Measurements from ENCODE around the gene EPM2A. TPM values are rescaled to one million over a fixed set of nuclear protein-coding genes. Genes with fewer than 3 reads are reported as not detected.

EPM2A gene
- total and polyA plus RNA-seq, 8 donors, result 3.4 to 60.8 (median 17.2) TPM

DNA sequence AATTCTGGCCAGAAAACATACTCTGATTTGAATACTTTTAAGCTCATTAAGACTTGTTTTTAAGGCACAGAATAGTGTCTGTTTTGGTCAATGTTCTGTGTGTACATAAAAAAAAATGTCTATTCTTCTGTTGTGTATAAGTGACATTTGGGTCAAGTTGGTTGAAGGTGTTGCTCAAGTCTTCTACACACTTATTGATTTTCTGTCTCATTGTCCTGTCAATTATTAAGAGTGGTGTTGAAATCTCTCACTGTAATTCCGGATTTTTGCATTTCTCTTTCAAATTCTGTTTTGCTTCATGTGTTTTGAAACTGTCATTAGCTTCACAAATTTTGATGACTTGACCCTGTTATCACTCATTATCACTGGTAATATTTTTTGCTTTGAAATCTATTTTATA is 37.5 kb upstream of the EPM2A start:
- 69 to 96% (median 85%) methylated on average over 1 of the region's 1 CpG for WGBS, 5 donors

DNA sequence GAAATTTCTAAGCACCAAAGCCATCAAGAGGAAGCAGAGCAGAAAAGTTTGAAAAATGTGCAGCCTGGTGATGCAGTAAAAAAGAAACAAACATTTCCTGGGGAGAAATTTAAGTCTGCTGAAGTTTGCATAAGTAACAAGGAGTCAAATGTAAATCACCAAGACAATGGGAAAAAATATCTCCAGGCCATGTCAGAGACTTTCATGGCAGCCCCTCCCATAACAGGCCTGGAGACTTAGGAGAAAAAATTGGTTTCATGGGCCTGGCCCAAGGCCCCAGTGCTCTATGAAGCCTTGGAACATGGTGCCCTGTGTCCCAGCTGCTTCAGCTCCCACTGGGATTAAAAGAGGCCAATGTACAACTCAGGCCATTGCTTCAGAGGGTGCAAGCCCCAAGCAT is 30.1 kb upstream of the EPM2A start:
- Histone ChIP-seq H3K27me3 (no peaks in the 10 kb centered on the region), H3K27ac (no peak overlapping the region), H3K36me3 (no peaks in the 10 kb centered on the region), H3K4me1 (no peaks in the 10 kb centered on the region), H3K9me3 (no peaks in the 10 kb centered on the region), H3K4me3 (no peak overlapping the region)
- TF ChIP-seq, protein P1, sequence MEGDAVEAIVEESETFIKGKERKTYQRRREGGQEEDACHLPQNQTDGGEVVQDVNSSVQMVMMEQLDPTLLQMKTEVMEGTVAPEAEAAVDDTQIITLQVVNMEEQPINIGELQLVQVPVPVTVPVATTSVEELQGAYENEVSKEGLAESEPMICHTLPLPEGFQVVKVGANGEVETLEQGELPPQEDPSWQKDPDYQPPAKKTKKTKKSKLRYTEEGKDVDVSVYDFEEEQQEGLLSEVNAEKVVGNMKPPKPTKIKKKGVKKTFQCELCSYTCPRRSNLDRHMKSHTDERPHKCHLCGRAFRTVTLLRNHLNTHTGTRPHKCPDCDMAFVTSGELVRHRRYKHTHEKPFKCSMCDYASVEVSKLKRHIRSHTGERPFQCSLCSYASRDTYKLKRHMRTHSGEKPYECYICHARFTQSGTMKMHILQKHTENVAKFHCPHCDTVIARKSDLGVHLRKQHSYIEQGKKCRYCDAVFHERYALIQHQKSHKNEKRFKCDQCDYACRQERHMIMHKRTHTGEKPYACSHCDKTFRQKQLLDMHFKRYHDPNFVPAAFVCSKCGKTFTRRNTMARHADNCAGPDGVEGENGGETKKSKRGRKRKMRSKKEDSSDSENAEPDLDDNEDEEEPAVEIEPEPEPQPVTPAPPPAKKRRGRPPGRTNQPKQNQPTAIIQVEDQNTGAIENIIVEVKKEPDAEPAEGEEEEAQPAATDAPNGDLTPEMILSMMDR (IDR thresholded peaks at IDR 0.05), result no peak
- no peak for DNase-seq
- intact Hi-C loops (cut with DNase I; ENCODE audit: low total_unique reads), result no loop called here

More for the DNA sequence above, 37.5 kb upstream of the EPM2A start:
- H3K4me3 ChIP-seq, result no peak overlapping the region
- intact Hi-C loops (cut with DNase I; ENCODE audit: low total_unique reads), result no loop called here
- no peak for TF ChIP-seq POLR2A (IDR thresholded peaks at IDR 0.05)
- no peak for TF ChIP-seq EP300 (IDR thresholded peaks at IDR 0.05)
- TF ChIP-seq, protein P1 (IDR thresholded peaks at IDR 0.05), result no peak
- no peak for TF ChIP-seq POLR2AphosphoS5 (IDR thresholded peaks at IDR 0.05)
- no peak overlapping the region for H3K27ac ChIP-seq
- peaks cover 0 to 25% (median 1%) of the 10 kb centered on the region in 4 donors for H3K9me3 ChIP-seq
- H3K36me3 ChIP-seq, result no peaks in the 10 kb centered on the region
- H3K27me3 ChIP-seq, result no peaks in the 10 kb centered on the region
- DNase-seq, result no peak
- no peaks in the 10 kb centered on the region for H3K4me1 ChIP-seq

GRCh38 chr6:145763742-145764141 is 28.4 kb upstream of the EPM2A start:
- intact Hi-C loops (cut with DNase I; ENCODE audit: low total_unique reads), result no loop called here
- no peaks in the 10 kb centered on the region for H3K36me3 ChIP-seq
- no peaks in the 10 kb centered on the region for H3K4me1 ChIP-seq
- H3K4me3 ChIP-seq, result no peak overlapping the region
- no peak for DNase-seq
- TF ChIP-seq, protein P1 (IDR thresholded peaks at IDR 0.05), result no peak
- TF ChIP-seq POLR2A (IDR thresholded peaks at IDR 0.05) (no peak), EP300 (IDR thresholded peaks at IDR 0.05) (no peak), POLR2AphosphoS5 (IDR thresholded peaks at IDR 0.05) (no peak)
- no peaks in the 10 kb centered on the region for H3K27me3 ChIP-seq
- no peaks in the 10 kb centered on the region for H3K9me3 ChIP-seq
- H3K27ac ChIP-seq, result no peak overlapping the region

GRCh38 chr6:145761584-145761983 is 26.3 kb upstream of the EPM2A start:
- Histone ChIP-seq H3K4me3 (no peak overlapping the region), H3K9me3 (no peaks in the 10 kb centered on the region), H3K27me3 (no peaks in the 10 kb centered on the region), H3K36me3 (no peaks in the 10 kb centered on the region), H3K27ac (no peak overlapping the region), H3K4me1 (no peaks in the 10 kb centered on the region)
- no peak for DNase-seq
- TF ChIP-seq POLR2A (IDR thresholded peaks at IDR 0.05) (no peak), EP300 (IDR thresholded peaks at IDR 0.05) (no peak), POLR2AphosphoS5 (IDR thresholded peaks at IDR 0.05) (no peak)
- TF ChIP-seq, protein P1 (IDR thresholded peaks at IDR 0.05), result no peak
- intact Hi-C loops (cut with DNase I; ENCODE audit: low total_unique reads), result no loop called here

DNA sequence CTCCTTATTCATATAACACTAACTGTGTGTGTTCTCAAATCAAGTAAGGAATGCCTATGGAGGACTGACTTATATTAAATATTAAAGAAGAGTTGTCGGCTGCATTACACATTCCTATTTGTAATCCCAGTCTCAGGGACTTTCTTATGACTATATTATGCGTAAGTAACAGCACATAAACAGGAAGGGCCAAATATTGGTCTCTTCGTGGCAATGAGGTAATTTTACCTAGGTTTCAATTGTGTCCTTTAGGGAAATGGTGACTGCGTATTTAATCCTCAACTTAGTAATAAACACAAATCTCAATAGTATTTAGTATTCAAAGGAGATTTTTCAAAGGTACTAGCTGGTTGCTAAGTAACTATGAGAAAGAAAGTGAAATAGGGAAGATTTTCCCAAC is 22.8 kb upstream of the EPM2A start:
- Histone ChIP-seq H3K27ac (no peak overlapping the region), H3K4me1 (no peaks in the 10 kb centered on the region), H3K27me3 (no peaks in the 10 kb centered on the region), H3K4me3 (no peak overlapping the region), H3K9me3 (no peaks in the 10 kb centered on the region), H3K36me3 (no peaks in the 10 kb centered on the region)
- DNase-seq, result no peak
- 74 to 89% (median 84%) methylated on average over 4 of the region's 4 CpGs for WGBS, 5 donors
- intact Hi-C loops (cut with DNase I; ENCODE audit: low total_unique reads), result no loop called here
- TF ChIP-seq POLR2AphosphoS5 (IDR thresholded peaks at IDR 0.05) (no peak), EP300 (IDR thresholded peaks at IDR 0.05) (no peak), POLR2A (IDR thresholded peaks at IDR 0.05) (no peak)
- TF ChIP-seq, protein P1 (IDR thresholded peaks at IDR 0.05), result no peak

Data from stomach (tissue), 9 donors.